A549 (cell line): ENCODE measurements around the gene JARID2. TPM values are rescaled to one million over a fixed set of nuclear protein-coding genes. Genes with fewer than 3 reads are reported as not detected.

Source experiments
- ATAC-seq, 2 experiments: fragments of 200-7000 bp in 1 of 2; fragments of >200 bp in 1 of 2; cut with Nextera tagmentation in 1 of 2; cut with Tn5 transposase in 1 of 2; 3 replicates each; pipeline versions ENCODE4 v1.8.0 to v1.9.1; 2018 to 2020; ENCODE audit warnings: mild to moderate bottlenecking in 1 of 2, moderate library complexity in 1 of 2
- CTCF ChIA-PET: fragments of 300-600 bp; sonication (Branson Sonifier 250); formaldehyde crosslinking; extraction: SDS; loops from one replicate; lab custom pipeline; 2021; ENCODE audit warnings: antibody characterized with exemption, inconsistent platforms; lab: Yijun Ruan, JAX
- POLR2A ChIA-PET: fragments of 350-600 bp; formaldehyde crosslinking; extraction: SDS; loops from one replicate; lab custom pipeline; 2021; ENCODE audit warnings: antibody characterized with exemption, inconsistent platforms; lab: Yijun Ruan, JAX
- DNase-seq, 2 experiments: peaks; one replicate each; pipeline versions ENCODE4 v3.0.0 to v3.0.0-alpha.2; 2011 to 2016; ENCODE audit warnings: low read depth in 1 of 2, low spot score in 1 of 2
- FAIRE-seq: peaks from 2 replicates; lab custom pipeline; 2011; peaks lifted over from hg19 to GRCh38; lab: Jason Lieb, UNC
- H3K27ac ChIP-seq, 2 experiments: fragments of >200 bp; sonication (Bioruptor Twin); formaldehyde crosslinking; 3 replicates each; pipeline ENCODE4 v1.5.1; 2016 to 2017
- H3K4me1 ChIP-seq: fragments of >200 bp; sonication (Bioruptor Twin); formaldehyde crosslinking; 3 replicates; pipeline ENCODE4 v1.6.1; 2016
- H3K4me2 ChIP-seq: fragments of >200 bp; sonication (Bioruptor Twin); formaldehyde crosslinking; 3 replicates; pipeline ENCODE4 v1.6.1; 2016
- H3K4me3 ChIP-seq: fragments of >200 bp; sonication (Bioruptor Twin); formaldehyde crosslinking; 3 replicates; pipeline ENCODE4 v1.5.1; 2016
- H3K9me3 ChIP-seq: fragments of >200 bp; sonication (Bioruptor Twin); formaldehyde crosslinking; 3 replicates; pipeline ENCODE4 v1.6.1; 2016
- CEBPB ChIP-seq, 2 experiments: fragments of >200 bp in 1 of 2; sonication (Bioruptor Twin) in 1 of 2; formaldehyde crosslinking in 1 of 2; IDR thresholded peaks; 2 replicates each; pipeline ENCODE4 v1.6.1; 2012 to 2016
- CHD2 ChIP-seq: fragments of 150-350 bp; IDR thresholded peaks from 2 replicates; pipeline ENCODE4 v1.6.1; 2014; ENCODE audit warnings: low read length; ENCODE audit not compliant: partially characterized antibody
- ESRRA ChIP-seq: fragments of 150-350 bp; IDR thresholded peaks from 2 replicates; pipeline ENCODE4 v1.6.1; 2014; ENCODE audit warnings: mild to moderate bottlenecking, low read length, borderline replicate concordance
- FOSL2 ChIP-seq, 2 experiments: fragments of 450-650 bp in 1 of 2; fragments of >200 bp in 1 of 2; sonication (Bioruptor Twin) in 1 of 2; formaldehyde crosslinking; IDR thresholded peaks; 2 replicates each; pipeline versions ENCODE4 v1.5.0 to v1.6.1; 2016 to 2020; ENCODE audit warnings: mild to moderate bottlenecking in 1 of 2, moderate library complexity in 1 of 2
- GATA3 ChIP-seq: IDR thresholded peaks from 2 replicates; pipeline ENCODE4 v1.6.1; 2012; ENCODE audit warnings: borderline replicate concordance
- HOXA7 ChIP-seq: fragments of 250-450 bp; sonication (Bioruptor Pico); IDR thresholded peaks from 2 replicates; pipeline ENCODE4 v1.5.0; 2020; ENCODE audit warnings: mild to moderate bottlenecking, moderate library complexity
- HOXB13 ChIP-seq: fragments of 250-450 bp; sonication (Bioruptor Pico); IDR thresholded peaks from 2 replicates; pipeline ENCODE4 v1.5.0; 2020; ENCODE audit warnings: low read depth, mild to moderate bottlenecking, moderate library complexity
- HOXB5 ChIP-seq: fragments of 250-450 bp; sonication (Bioruptor Pico); IDR thresholded peaks from 2 replicates; pipeline ENCODE4 v1.5.0; 2020; ENCODE audit warnings: mild to moderate bottlenecking, moderate library complexity
- KDM1A ChIP-seq: fragments of 200-600 bp; sonication (generic); IDR thresholded peaks from 2 replicates; pipeline ENCODE4 v1.6.1; 2016; ENCODE audit warnings: low read depth, mild to moderate bottlenecking
- MAFK ChIP-seq: fragments of 450-650 bp; IDR thresholded peaks from 2 replicates; pipeline ENCODE4 v1.6.1; 2014; ENCODE audit not compliant: partially characterized antibody
- NFE2L2 ChIP-seq: fragments of 150-350 bp; conservative IDR thresholded peaks from 2 replicates; pipeline ENCODE4 v1.6.1; 2014; ENCODE audit warnings: low read length
- PHF8 ChIP-seq: fragments of 200-600 bp; sonication (generic); IDR thresholded peaks from 2 replicates; pipeline ENCODE4 v1.6.1; 2016; ENCODE audit warnings: low read depth, mild to moderate bottlenecking, antibody characterized with exemption, moderate library complexity, borderline replicate concordance
- POLR2A ChIP-seq: IDR thresholded peaks from 2 replicates; pipeline ENCODE4 v1.6.1; 2012; ENCODE audit warnings: mild to moderate bottlenecking, low read length
- RAD21 ChIP-seq, 2 experiments: fragments of >200 bp in 1 of 2; sonication (Bioruptor Twin) in 1 of 2; formaldehyde crosslinking in 1 of 2; IDR thresholded peaks in 1 of 2; conservative IDR thresholded peaks in 1 of 2; 2 replicates in 1 of 2; 3 replicates in 1 of 2; pipeline ENCODE4 v1.6.1; 2012 to 2018; ENCODE audit warnings: inconsistent platforms in 1 of 2
- RFX5 ChIP-seq: fragments of 450-650 bp; IDR thresholded peaks from 2 replicates; pipeline ENCODE4 v1.7.1; 2014; ENCODE audit warnings: antibody characterized with exemption, mild to moderate bottlenecking, moderate library complexity
- SMC3 ChIP-seq: fragments of >200 bp; sonication (Bioruptor Twin); formaldehyde crosslinking; IDR thresholded peaks from 3 replicates; pipeline ENCODE4 v1.6.1; 2018; ENCODE audit warnings: inconsistent platforms
- ZC3H11A ChIP-seq: fragments of 450-650 bp; IDR thresholded peaks from 2 replicates; pipeline ENCODE4 v1.6.1; 2014; ENCODE audit warnings: antibody characterized with exemption, mild to moderate bottlenecking
- WGBS: methylation state at CpG from one replicate; pipeline ENCODE4 v1.1.6; 2017; ENCODE audit errors: missing lambda C conversion rate; 5-methylcytosine and 5-hydroxymethylcytosine counted together
- polyA plus RNA-seq, 4 experiments: library from polyadenylated mRNA; depleted of rRNA in 3 of 4; stranded (reverse); fragments of >200 nt; fragmentation: RNase III in 1 of 4; extraction: RNeasy Plus Mini Kit Qiagen cat#74134 plus additional on column Dnase treatment in 1 of 4; gene quantifications; 2 replicates in 3 of 4; 3 replicates in 1 of 4; pipeline ENCODE4 v1.2.3, GENCODE V29; 2011 to 2017
- TF ChIP-seq, protein P1 (sequence below): fragments of >200 bp; sonication (Bioruptor Twin); formaldehyde crosslinking; IDR thresholded peaks from 3 replicates; pipeline ENCODE4 v1.5.1; 2016
- TF ChIP-seq, protein P2 (sequence below): fragments of >200 bp; sonication (Bioruptor Twin); formaldehyde crosslinking; IDR thresholded peaks from 3 replicates; pipeline ENCODE4 v1.6.1; 2016
- TF ChIP-seq, protein P3 (sequence below): IDR thresholded peaks from 2 replicates; pipeline ENCODE4 v1.6.1; 2012; ENCODE audit warnings: low read depth, borderline replicate concordance
- TF ChIP-seq, protein P4 (sequence below): fragments of >200 bp; sonication (Bioruptor Twin); formaldehyde crosslinking; IDR thresholded peaks from 2 replicates; pipeline ENCODE4 v1.6.1; 2016
- TF ChIP-seq, protein P5 (sequence below): fragments of 200-600 bp; sonication (generic); IDR thresholded peaks from 2 replicates; pipeline ENCODE4 v1.6.1; 2016; ENCODE audit warnings: antibody characterized with exemption, mild to moderate bottlenecking, moderate library complexity

The JARID2 gene
- polyA plus RNA-seq, 2 of the 4 experiments (the other 2 are of a cell fraction) = 7.8 to 8.3 TPM

DNA sequence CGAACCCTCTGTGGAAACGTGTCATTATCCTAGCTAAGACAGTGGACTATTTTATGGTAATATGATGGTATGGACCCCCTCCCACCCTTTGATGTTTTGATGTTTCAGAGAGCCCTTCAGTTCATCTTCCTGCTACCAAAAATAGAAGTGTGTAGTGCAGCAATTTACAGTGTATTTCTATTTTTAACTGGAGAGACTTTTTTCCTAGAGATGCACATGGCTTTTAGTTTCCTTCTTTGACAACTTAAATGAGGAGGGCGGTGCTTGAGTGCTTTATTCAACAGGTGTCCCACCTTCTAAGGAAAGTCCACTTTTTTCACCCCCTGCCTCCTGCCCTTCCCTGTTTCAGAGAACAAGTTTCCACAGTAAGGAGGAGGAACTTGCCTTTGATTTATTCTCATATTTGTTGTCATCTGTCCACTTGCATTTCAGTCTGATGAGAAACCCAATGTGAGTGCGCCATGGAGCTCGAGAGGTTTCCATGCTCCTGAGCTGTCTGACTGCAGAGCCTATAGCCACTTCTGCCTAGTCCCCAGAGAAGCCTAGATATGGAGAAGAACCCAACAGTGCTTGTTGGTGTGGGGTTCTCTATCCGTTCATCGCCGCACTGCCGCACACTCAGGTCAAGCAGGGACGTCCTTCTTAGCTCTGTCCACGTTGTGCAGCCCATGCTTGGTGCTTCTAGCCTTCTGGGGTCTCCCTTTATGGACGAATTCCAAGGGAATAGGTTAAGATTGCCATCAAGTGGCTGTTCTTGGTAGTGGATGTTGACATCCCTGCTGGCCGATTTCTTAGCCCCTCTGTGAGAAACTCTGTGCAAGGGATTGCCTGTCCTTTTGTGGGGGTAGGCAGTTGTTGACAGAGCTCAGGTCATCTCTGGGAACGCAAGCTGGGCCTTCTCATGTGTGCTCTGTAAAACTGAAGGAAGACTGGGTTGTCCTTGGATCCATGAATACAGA lies 144.2 kb downstream of the JARID2 start:
- no peak overlapping the region for H3K4me2 ChIP-seq
- 52% methylated on average over 14 of the region's 14 CpGs for WGBS
- peak; percentile 25 to 32 for DNase-seq
- H3K27ac ChIP-seq = peak overlapping the region in 1 of 2 experiments; percentile 36; a peak in 2 of 6 replicates
- no peak overlapping the region for H3K4me3 ChIP-seq
- no peaks in the 10 kb centered on the region for H3K9me3 ChIP-seq
- H3K4me1 ChIP-seq = peaks cover 18% of the 10 kb centered on the region; the same call in 2 of the 3 replicates
- CTCF ChIA-PET = interaction anchor here (0.6 to 1.9 kb wide), 10 partner anchors 12 to 1604 kb away, joined by 3 to 6 read pairs (median 3); no protein-coding TSS in a partner anchor
- peak; percentile 66 to 81; a peak in 5 of 6 replicates for ATAC-seq
- peak; percentile 65 for TF ChIP-seq SMC3
- no peak for TF ChIP-seq POLR2A
- no peak for TF ChIP-seq ESRRA
- no peak for TF ChIP-seq GATA3
- TF ChIP-seq NFE2L2 = no peak
- no peak for TF ChIP-seq FOSL2 (IDR thresholded peaks at IDR 0.05)
- no peak for TF ChIP-seq FOSL2 (CRISPR knock-in tag; IDR thresholded peaks at IDR 0.05)
- TF ChIP-seq, protein P1, sequence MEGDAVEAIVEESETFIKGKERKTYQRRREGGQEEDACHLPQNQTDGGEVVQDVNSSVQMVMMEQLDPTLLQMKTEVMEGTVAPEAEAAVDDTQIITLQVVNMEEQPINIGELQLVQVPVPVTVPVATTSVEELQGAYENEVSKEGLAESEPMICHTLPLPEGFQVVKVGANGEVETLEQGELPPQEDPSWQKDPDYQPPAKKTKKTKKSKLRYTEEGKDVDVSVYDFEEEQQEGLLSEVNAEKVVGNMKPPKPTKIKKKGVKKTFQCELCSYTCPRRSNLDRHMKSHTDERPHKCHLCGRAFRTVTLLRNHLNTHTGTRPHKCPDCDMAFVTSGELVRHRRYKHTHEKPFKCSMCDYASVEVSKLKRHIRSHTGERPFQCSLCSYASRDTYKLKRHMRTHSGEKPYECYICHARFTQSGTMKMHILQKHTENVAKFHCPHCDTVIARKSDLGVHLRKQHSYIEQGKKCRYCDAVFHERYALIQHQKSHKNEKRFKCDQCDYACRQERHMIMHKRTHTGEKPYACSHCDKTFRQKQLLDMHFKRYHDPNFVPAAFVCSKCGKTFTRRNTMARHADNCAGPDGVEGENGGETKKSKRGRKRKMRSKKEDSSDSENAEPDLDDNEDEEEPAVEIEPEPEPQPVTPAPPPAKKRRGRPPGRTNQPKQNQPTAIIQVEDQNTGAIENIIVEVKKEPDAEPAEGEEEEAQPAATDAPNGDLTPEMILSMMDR = peak; percentile 58
- no peak for TF ChIP-seq MAFK
- TF ChIP-seq, protein P2, sequence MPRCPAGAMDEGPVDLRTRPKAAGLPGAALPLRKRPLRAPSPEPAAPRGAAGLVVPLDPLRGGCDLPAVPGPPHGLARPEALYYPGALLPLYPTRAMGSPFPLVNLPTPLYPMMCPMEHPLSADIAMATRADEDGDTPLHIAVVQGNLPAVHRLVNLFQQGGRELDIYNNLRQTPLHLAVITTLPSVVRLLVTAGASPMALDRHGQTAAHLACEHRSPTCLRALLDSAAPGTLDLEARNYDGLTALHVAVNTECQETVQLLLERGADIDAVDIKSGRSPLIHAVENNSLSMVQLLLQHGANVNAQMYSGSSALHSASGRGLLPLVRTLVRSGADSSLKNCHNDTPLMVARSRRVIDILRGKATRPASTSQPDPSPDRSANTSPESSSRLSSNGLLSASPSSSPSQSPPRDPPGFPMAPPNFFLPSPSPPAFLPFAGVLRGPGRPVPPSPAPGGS = no peak
- no peak for TF ChIP-seq HOXB13
- no peak for TF ChIP-seq RFX5
- peak; percentile 75 to 76 for TF ChIP-seq RAD21 (conservative IDR thresholded peaks at IDR 0.05 in 1 of 2, IDR thresholded peaks at IDR 0.05 in 1 of 2)
- TF ChIP-seq PHF8 = no peak
- no peak for FAIRE-seq
- POLR2A ChIA-PET = no interaction called here

DNA sequence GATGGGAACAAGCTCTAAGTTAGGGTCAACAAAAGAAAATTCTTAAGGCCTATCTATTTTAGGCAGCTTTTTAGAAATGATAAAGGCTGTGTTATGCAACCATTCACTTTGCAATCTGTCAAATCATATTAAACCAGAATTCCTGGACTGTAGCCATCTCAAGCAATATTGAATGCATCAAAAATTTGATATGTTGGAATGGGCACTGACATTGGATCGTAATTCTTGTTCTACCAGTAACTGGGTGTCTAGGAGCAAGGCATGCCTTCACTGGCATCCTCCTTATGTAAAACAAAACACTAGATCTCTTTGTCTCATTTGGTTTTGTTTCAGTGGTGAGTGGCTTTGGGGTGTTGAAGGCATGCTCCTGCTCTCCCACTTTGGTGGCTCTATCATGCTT lies 145.6 kb downstream of the JARID2 start:
- DNase-seq = no peak
- Histone ChIP-seq H3K4me3 (no peak overlapping the region), H3K9me3 (no peaks in the 10 kb centered on the region), H3K27ac (no peak overlapping the region), H3K4me1 (peaks cover 17% of the 10 kb centered on the region; the same call in 2 of the 3 replicates), H3K4me2 (no peak overlapping the region)
- no peak for ATAC-seq
- no peak for TF ChIP-seq ESRRA
- TF ChIP-seq, protein P3, sequence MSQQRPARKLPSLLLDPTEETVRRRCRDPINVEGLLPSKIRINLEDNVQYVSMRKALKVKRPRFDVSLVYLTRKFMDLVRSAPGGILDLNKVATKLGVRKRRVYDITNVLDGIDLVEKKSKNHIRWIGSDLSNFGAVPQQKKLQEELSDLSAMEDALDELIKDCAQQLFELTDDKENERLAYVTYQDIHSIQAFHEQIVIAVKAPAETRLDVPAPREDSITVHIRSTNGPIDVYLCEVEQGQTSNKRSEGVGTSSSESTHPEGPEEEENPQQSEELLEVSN = no peak
- no peak for TF ChIP-seq CHD2
- TF ChIP-seq ZC3H11A = no peak
- no peak for TF ChIP-seq HOXB5 (CRISPR knock-in tag)
- no peak for TF ChIP-seq KDM1A
- ChIA-PET POLR2A (no interaction called here), CTCF (interaction anchor here (1.9 kb wide), 1 partner anchor 1257 kb away, joined by 6 read pairs; no protein-coding TSS in a partner anchor)
- FAIRE-seq = no peak
- 100% methylated on average over 1 of the region's 1 CpG for WGBS

DNA sequence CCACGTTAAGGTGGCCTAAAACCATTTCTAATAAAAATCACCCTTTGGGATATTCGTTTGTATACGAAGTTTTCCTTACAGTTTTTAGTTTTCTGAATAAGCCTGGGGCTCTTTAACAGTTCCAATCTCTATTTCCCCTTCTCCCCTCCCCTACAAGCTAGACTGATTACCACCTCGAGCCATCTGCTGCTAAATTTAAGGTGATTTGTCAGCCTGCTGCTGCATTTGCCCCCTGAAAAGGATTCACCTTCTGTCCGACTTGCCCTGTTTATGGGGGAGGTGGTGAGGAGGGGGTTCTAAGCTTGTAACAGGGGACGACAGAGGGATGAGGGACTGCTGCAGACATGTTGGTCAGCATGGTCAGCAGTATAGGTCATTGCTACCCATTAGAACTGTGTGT lies 146.3 kb downstream of the JARID2 start:
- Histone ChIP-seq H3K27ac (no peak overlapping the region), H3K4me2 (no peak overlapping the region), H3K4me3 (no peak overlapping the region), H3K4me1 (0 out of 3 replicates have a peak, but pooled peaks cover 12% of the 10 kb centered on the region), H3K9me3 (no peaks in the 10 kb centered on the region)
- no peak for FAIRE-seq
- WGBS = 83% methylated on average over 6 of the region's 6 CpGs
- ATAC-seq = no peak
- no peak for DNase-seq
- ChIA-PET POLR2A (no interaction called here), CTCF (interaction anchor here (0.7 kb wide), 1 partner anchor 1765 kb away, joined by 3 read pairs; no protein-coding TSS in a partner anchor)
- TF ChIP-seq, protein P4, sequence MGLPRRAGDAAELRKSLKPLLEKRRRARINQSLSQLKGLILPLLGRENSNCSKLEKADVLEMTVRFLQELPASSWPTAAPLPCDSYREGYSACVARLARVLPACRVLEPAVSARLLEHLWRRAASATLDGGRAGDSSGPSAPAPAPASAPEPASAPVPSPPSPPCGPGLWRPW = no peak
- TF ChIP-seq, protein P5, sequence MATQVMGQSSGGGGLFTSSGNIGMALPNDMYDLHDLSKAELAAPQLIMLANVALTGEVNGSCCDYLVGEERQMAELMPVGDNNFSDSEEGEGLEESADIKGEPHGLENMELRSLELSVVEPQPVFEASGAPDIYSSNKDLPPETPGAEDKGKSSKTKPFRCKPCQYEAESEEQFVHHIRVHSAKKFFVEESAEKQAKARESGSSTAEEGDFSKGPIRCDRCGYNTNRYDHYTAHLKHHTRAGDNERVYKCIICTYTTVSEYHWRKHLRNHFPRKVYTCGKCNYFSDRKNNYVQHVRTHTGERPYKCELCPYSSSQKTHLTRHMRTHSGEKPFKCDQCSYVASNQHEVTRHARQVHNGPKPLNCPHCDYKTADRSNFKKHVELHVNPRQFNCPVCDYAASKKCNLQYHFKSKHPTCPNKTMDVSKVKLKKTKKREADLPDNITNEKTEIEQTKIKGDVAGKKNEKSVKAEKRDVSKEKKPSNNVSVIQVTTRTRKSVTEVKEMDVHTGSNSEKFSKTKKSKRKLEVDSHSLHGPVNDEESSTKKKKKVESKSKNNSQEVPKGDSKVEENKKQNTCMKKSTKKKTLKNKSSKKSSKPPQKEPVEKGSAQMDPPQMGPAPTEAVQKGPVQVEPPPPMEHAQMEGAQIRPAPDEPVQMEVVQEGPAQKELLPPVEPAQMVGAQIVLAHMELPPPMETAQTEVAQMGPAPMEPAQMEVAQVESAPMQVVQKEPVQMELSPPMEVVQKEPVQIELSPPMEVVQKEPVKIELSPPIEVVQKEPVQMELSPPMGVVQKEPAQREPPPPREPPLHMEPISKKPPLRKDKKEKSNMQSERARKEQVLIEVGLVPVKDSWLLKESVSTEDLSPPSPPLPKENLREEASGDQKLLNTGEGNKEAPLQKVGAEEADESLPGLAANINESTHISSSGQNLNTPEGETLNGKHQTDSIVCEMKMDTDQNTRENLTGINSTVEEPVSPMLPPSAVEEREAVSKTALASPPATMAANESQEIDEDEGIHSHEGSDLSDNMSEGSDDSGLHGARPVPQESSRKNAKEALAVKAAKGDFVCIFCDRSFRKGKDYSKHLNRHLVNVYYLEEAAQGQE = no peak
- TF ChIP-seq, protein P3 = no peak
- no peak for TF ChIP-seq RFX5
- no peak for TF ChIP-seq CHD2
- no peak for TF ChIP-seq HOXA7 (CRISPR knock-in tag)
- TF ChIP-seq SMC3 = no peak
- no peak for TF ChIP-seq CEBPB (IDR thresholded peaks at IDR 0.05)
- TF ChIP-seq HOXB5 (CRISPR knock-in tag) = no peak
